ENCODE results near the gene KDM2B.
"Not testable (repeated sequence)": the region's sequence is repeated elsewhere in the genome, so short reads cannot be mapped to it uniquely, and the experiment has no call there.

Gene KDM2B

GRCh38 chr12:121390856-121391255 is 190.0 kb downstream of the KDM2B start:
- TF ChIP-seq, protein P1, sequence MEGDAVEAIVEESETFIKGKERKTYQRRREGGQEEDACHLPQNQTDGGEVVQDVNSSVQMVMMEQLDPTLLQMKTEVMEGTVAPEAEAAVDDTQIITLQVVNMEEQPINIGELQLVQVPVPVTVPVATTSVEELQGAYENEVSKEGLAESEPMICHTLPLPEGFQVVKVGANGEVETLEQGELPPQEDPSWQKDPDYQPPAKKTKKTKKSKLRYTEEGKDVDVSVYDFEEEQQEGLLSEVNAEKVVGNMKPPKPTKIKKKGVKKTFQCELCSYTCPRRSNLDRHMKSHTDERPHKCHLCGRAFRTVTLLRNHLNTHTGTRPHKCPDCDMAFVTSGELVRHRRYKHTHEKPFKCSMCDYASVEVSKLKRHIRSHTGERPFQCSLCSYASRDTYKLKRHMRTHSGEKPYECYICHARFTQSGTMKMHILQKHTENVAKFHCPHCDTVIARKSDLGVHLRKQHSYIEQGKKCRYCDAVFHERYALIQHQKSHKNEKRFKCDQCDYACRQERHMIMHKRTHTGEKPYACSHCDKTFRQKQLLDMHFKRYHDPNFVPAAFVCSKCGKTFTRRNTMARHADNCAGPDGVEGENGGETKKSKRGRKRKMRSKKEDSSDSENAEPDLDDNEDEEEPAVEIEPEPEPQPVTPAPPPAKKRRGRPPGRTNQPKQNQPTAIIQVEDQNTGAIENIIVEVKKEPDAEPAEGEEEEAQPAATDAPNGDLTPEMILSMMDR (IDR thresholded peaks at IDR 0.05; ENCODE audit: insufficient read depth, low read depth, low read length, missing control alignments), result no peak
- peak; percentile 94 for DNase-seq (ENCODE audit: low read depth)
- H3K4me3 ChIP-seq (ENCODE audit: low read length), result no peak overlapping the region

GRCh38 chr12:121388421-121388981 is 192.3 kb downstream of the KDM2B start:
- H3K4me3 ChIP-seq (ENCODE audit: low read length), result no peak overlapping the region
- peak; percentile 91 for DNase-seq (ENCODE audit: low read depth)
- TF ChIP-seq, protein P1 (IDR thresholded peaks at IDR 0.05; ENCODE audit: insufficient read depth, low read depth, low read length, missing control alignments), result no peak

DNA sequence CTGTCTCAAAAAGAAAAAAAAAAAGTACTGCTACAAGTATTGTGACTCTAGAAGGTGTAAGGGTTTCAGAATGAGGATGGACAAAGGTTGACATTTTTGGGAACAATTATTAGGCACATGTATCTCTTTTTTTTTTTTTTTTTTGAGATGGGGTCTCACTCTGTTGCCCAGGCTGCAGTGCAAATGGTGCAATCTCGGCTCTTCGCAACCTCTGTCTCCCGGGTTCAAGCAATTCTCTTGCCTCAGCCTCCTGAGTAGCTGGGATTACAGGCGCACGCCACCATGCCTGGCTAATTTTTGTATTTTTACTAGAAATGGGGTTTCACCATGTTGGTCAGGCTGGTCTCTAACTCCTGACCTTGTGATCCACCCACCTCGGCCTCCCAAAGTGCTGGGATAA is 195.9 kb downstream of the KDM2B start:
- not testable (repeated sequence) for H3K4me3 ChIP-seq (ENCODE audit: low read length); DNase-seq (ENCODE audit: low read depth)

DNA sequence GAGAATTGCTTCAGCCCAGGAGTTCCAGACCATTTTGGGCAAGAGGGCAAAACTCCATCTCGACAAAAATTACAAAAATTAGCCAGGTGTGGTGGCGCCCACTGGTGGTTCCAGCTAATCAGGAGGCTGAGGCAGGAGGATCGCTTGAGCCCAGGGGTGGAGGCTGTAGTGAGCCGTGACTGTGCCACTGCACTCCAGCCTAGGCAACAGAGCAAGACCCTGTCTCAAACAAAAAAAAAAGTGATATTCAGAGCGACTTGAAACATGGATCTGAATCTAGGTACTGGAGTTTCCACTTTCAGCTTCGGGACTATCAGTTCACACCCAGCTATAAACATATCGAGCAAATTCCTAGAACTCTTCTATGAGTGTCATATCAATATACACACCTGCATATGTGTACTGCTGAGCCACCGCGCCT is 197.2 kb downstream of the KDM2B start:
- TF ChIP-seq, protein P1 (IDR thresholded peaks at IDR 0.05; ENCODE audit: insufficient read depth, low read depth, low read length, missing control alignments), result peak; percentile 15
- H3K4me3 ChIP-seq (ENCODE audit: low read length), result no peak overlapping the region
- DNase-seq (ENCODE audit: low read depth), result no peak

DNA sequence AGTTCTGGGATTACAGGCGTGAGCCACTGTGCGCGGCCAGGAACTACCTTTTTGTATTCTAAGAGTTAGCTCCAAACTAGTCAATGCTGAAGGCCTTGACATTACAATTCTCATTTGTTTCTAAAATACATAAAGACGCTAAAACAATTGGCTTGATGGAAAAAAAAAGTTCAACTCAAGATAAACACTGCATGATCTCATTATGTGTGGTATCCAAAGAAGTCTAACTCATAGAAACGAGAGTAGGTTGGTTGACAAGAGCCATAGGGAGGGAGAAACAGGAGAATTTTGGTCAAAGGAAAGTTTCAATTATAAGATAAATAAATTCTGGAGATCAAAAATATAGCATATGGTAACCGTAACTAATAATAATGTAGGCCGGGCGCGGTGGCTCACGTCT is 200.9 kb downstream of the KDM2B start:
- H3K4me3 ChIP-seq (ENCODE audit: low read length), result no peak overlapping the region
- TF ChIP-seq, protein P1 (IDR thresholded peaks at IDR 0.05; ENCODE audit: insufficient read depth, low read depth, low read length, missing control alignments), result no peak
- no peak for DNase-seq (ENCODE audit: low read depth)
